ENCODE measurements around the gene CAPG. TPM values are rescaled to one million over a fixed set of nuclear protein-coding genes. Genes with fewer than 3 reads are reported as not detected.

Gene CAPG
- total and polyA plus RNA-seq, 9 of the 15 experiments (the other 6 are each of a cell fraction or from before 2014, with no cell fraction given) = 10.6 to 90.4 (median 56.0) TPM

DNA sequence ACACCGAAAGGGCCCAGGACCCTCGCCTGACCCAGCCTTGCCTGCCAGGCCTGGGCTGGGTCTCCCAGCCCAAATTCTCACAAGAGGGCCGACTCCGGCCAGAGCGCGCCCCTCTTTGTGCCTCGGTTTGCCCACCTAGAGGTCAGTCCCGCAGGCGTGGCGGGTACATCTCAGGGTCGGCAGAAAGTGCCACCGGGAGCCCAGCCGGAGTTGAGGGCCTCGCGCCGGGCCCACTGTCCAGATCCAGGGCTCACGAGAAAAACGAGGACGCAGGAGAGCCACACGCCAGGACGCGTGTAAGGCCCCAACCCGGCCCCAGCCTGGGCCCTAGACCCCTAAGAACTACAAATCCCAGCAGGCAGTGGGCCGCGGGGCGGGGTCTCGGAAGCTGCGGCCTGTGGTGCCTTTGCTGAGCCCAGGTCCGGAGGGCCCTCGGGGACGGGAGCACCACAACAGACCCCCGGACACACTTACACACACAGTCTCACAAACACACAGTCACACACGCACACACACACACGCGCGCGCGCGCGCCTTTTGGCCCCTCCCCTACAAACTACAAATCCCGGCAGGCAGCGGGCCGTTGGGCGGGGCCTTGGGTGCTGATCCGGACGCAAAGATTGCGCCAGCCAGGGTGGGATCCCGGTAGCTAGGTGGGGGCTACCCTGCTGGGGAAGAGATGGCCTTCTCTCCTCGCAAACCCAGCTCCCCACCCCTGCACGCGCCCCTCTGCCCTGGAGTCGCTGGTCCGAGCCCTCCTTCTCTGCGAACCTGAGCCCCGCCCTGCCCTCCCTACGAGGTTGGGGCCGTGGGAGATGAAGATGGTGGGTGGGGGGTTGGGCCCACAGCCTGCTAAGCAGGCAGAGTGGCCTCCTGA is 8.2 kb upstream of the CAPG start, which contains the start of gene SH2D6 (continued):
- TF ChIP-seq, protein P1, sequence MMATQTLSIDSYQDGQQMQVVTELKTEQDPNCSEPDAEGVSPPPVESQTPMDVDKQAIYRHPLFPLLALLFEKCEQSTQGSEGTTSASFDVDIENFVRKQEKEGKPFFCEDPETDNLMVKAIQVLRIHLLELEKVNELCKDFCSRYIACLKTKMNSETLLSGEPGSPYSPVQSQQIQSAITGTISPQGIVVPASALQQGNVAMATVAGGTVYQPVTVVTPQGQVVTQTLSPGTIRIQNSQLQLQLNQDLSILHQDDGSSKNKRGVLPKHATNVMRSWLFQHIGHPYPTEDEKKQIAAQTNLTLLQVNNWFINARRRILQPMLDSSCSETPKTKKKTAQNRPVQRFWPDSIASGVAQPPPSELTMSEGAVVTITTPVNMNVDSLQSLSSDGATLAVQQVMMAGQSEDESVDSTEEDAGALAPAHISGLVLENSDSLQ (IDR thresholded peaks at IDR 0.05) = no peak
- TF ChIP-seq DACH1 (IDR thresholded peaks at IDR 0.05; ENCODE audit: partially characterized antibody) = no peak
- no peak; the same call in 1 of the 2 replicates for TF ChIP-seq ZNF12 (CRISPR knock-in tag; IDR thresholded peaks at IDR 0.05)
- TF ChIP-seq, protein P2, sequence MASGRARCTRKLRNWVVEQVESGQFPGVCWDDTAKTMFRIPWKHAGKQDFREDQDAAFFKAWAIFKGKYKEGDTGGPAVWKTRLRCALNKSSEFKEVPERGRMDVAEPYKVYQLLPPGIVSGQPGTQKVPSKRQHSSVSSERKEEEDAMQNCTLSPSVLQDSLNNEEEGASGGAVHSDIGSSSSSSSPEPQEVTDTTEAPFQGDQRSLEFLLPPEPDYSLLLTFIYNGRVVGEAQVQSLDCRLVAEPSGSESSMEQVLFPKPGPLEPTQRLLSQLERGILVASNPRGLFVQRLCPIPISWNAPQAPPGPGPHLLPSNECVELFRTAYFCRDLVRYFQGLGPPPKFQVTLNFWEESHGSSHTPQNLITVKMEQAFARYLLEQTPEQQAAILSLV (tag; IDR thresholded peaks at IDR 0.05) = no peak
- no peak for TF ChIP-seq ZNF3 (CRISPR knock-in tag; IDR thresholded peaks at IDR 0.05)
- 0 out of 2 replicates have a peak, but pooled peaks have one; percentile 46 for TF ChIP-seq ZNF174 (CRISPR knock-in tag; IDR thresholded peaks at IDR 0.05)
- TF ChIP-seq LEF1 (IDR thresholded peaks at IDR 0.05) = no peak
- TF ChIP-seq, protein P3, sequence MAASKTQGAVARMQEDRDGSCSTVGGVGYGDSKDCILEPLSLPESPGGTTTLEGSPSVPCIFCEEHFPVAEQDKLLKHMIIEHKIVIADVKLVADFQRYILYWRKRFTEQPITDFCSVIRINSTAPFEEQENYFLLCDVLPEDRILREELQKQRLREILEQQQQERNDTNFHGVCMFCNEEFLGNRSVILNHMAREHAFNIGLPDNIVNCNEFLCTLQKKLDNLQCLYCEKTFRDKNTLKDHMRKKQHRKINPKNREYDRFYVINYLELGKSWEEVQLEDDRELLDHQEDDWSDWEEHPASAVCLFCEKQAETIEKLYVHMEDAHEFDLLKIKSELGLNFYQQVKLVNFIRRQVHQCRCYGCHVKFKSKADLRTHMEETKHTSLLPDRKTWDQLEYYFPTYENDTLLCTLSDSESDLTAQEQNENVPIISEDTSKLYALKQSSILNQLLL (CRISPR knock-in tag; IDR thresholded peaks at IDR 0.05; ENCODE audit: borderline replicate concordance) = no peak
- no peak for TF ChIP-seq CBX5 (IDR thresholded peaks at IDR 0.05; ENCODE audit: borderline replicate concordance, low read depth)
- no peak for TF ChIP-seq ZNF165 (CRISPR knock-in tag; IDR thresholded peaks at IDR 0.05; ENCODE audit: borderline replicate concordance)
- TF ChIP-seq NR2C1 (IDR thresholded peaks at IDR 0.05) = peak; percentile 57
- peak; percentile 84 for TF ChIP-seq NR2C1 (tag; IDR thresholded peaks at IDR 0.05)
- peak; percentile 93 for TF ChIP-seq EP400 (IDR thresholded peaks at IDR 0.05)
- TF ChIP-seq, protein P4, sequence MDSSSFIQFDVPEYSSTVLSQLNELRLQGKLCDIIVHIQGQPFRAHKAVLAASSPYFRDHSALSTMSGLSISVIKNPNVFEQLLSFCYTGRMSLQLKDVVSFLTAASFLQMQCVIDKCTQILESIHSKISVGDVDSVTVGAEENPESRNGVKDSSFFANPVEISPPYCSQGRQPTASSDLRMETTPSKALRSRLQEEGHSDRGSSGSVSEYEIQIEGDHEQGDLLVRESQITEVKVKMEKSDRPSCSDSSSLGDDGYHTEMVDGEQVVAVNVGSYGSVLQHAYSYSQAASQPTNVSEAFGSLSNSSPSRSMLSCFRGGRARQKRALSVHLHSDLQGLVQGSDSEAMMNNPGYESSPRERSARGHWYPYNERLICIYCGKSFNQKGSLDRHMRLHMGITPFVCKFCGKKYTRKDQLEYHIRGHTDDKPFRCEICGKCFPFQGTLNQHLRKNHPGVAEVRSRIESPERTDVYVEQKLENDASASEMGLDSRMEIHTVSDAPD (CRISPR knock-in tag; IDR thresholded peaks at IDR 0.05) = no peak
- no peak for TF ChIP-seq SMC3 (conservative IDR thresholded peaks at IDR 0.05; ENCODE audit: insufficient read depth, low read depth, low read length)
- TF ChIP-seq, protein P5, sequence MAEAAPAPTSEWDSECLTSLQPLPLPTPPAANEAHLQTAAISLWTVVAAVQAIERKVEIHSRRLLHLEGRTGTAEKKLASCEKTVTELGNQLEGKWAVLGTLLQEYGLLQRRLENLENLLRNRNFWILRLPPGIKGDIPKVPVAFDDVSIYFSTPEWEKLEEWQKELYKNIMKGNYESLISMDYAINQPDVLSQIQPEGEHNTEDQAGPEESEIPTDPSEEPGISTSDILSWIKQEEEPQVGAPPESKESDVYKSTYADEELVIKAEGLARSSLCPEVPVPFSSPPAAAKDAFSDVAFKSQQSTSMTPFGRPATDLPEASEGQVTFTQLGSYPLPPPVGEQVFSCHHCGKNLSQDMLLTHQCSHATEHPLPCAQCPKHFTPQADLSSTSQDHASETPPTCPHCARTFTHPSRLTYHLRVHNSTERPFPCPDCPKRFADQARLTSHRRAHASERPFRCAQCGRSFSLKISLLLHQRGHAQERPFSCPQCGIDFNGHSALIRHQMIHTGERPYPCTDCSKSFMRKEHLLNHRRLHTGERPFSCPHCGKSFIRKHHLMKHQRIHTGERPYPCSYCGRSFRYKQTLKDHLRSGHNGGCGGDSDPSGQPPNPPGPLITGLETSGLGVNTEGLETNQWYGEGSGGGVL (CRISPR knock-in tag; IDR thresholded peaks at IDR 0.05) = no peak
- TF ChIP-seq ZNF778 (CRISPR knock-in tag; IDR thresholded peaks at IDR 0.05) = no peak
- TF ChIP-seq, protein P6, sequence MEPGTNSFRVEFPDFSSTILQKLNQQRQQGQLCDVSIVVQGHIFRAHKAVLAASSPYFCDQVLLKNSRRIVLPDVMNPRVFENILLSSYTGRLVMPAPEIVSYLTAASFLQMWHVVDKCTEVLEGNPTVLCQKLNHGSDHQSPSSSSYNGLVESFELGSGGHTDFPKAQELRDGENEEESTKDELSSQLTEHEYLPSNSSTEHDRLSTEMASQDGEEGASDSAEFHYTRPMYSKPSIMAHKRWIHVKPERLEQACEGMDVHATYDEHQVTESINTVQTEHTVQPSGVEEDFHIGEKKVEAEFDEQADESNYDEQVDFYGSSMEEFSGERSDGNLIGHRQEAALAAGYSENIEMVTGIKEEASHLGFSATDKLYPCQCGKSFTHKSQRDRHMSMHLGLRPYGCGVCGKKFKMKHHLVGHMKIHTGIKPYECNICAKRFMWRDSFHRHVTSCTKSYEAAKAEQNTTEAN (CRISPR knock-in tag; IDR thresholded peaks at IDR 0.05) = 0 out of 2 replicates have a peak, but pooled peaks have one; percentile 50
